Suppressor macrophage (primary cell): ENCODE results near the gene ZCCHC7.

Source experiments
- DNase-seq, 4 experiments: peaks; one replicate each; pipeline ENCODE4 v3.0.0-alpha.2; 2020 to 2022

The ZCCHC7 gene

DNA sequence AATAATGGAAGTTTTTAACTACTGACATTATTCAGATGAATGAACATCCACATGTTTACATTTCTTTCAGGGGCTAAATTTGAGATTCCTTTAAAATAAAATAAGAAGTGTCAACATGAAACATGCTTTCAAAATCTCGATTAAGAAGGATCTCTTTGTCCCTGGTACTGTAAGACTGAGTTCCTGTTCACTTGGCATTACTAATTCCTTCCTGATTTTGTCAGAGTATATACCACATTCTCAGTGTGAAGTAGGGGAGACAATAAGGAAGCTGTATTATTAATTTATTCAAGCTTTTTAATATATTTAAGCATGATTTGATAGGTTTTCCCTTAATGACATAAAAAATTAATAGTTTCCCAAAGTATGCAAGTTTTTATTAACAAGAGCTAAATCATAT is 220.6 kb downstream of the ZCCHC7 start:
- peak; percentile 6 to 61 (median 30) for DNase-seq

DNA sequence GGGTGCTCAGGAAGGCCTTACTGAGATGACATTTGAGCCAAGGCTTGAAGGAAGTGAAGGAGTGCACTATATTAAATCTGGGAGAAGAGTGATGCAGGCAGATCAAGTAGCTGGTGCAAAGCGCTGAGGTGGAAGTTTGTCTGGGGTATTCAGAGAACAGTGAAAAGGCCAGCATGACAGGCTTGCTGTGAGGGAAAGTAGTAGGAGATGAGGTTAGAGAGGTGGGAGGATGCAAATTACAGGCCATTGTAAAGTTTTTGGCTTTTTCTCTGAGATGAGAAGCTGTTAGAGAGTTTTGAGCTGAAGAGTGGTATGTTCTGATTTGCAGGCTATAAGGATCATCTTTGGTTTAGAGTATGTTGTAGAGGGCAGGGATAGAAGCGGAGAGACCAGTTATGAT is 221.3 kb downstream of the ZCCHC7 start:
- no peak for DNase-seq

GRCh38 chr9:37342493-37342892 is 222.1 kb downstream of the ZCCHC7 start:
- no peak for DNase-seq

DNA sequence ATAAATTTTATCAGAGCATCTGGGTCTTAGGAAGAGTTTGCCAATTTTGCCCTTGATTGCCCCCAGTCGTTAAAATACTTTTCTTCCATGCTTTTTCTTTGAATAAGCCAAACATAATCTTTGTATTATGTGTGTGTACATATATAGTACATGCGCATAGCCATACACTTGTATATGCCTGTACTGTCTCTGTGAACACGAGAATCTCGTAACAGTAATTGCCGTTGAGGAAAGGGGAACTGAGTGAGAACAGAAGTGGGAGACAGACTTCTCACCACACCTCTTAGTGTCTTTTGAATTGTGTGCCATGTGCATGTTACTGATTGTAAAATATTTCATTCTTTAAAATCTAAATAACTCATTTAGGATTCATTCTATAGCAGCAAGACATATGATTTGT is 222.5 kb downstream of the ZCCHC7 start:
- peak in 1 of 4 experiments; percentile 7 for DNase-seq

GRCh38 chr9:37343724-37344123 is 223.3 kb downstream of the ZCCHC7 start:
- DNase-seq, result no peak

DNA sequence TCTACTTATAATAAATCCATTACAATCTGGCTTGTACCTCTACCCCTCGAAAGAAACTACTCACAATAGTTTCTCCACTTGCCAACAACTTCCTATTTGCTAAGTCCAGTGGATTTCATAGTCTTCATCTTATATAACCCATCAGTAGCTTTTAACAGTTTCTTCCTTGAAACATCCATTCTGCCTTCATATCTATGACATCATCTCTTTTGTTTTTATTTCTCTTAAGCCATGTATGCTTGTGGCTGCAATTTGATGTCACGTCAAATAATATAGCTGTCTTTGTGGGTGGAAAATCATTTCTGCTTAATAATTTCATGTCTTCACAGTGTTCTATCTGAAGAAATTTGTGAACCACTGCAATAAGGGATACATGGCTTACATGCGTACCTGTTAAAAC is 224.7 kb downstream of the ZCCHC7 start:
- DNase-seq, result no peak

DNA sequence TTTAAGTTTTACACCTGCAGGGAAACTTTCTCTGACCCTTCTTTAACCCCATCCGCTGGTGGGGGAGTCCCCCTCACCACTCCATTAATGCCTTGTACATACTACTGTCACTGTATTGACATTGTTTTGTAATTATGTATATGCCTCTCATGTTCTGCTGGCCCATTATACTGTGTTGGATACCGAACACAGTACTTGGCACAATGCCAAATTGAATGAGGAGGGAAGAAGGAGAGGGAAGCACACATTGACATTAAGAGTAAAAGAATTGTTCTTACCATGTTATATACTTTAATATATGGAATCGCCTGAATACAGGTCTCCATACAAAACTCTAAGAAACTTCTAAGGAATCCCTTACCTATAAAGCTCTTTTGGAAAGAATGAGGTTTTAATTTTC is 228.5 kb downstream of the ZCCHC7 start:
- no peak for DNase-seq

DNA sequence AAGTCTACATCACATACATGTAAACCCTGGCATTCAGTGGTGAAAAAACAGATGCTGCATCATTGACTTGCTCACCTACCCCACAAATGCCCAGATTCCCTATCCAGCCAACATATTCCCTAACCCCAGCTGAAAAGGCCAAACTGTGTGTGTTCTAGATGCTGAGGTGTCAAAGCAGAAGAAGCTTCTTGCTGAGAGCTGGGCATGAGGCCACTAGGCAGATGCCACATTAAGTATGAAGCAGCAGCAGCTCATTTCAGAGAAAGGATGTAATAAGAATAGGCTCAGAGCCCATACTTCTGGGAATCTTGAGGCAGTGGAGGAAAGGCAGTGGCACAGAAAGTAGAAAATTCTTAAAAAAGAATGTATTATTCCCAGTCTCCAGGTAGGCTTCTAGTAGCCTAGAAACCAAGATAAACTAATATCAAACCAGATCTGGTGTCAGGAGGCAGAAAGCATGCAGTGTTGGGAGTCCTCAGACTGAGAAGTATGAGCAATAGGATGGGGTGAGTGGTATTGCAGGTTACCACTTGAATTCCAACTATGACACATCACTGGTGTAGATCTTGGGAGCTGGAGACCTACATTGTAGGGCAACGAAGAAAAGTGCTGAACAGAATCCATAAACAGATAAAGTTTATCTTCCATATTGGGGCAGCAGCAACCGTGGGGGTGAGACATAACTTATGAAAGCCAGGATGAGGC is 230.3 kb downstream of the ZCCHC7 start:
- no peak for DNase-seq

GRCh38 chr9:37353791-37354190 is 233.4 kb downstream of the ZCCHC7 start:
- DNase-seq, result no peak

DNA sequence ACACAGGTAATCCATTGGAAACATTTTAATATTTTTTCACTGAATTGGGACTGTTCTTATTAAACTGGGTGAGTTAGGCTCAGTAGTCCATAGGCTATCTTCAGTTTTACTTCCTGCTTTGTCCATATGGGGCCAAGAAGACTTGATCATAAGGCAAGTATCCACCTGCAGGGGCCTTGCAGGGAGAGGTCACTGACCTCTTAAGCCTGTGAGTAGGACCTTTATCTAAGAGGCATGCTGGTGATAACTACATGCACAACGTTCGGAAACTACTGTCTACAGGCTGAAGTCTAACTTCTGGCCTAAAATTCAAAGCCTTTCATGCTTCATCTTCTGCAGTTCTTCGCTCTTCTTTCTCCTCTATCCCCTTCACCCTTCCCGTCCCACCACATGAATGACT is 242.1 kb downstream of the ZCCHC7 start:
- no peak for DNase-seq

- DNase-seq, result no peak
Observed at GRCh38 chr9:37363124-37363523, 242.8 kb downstream of the ZCCHC7 start.

DNA sequence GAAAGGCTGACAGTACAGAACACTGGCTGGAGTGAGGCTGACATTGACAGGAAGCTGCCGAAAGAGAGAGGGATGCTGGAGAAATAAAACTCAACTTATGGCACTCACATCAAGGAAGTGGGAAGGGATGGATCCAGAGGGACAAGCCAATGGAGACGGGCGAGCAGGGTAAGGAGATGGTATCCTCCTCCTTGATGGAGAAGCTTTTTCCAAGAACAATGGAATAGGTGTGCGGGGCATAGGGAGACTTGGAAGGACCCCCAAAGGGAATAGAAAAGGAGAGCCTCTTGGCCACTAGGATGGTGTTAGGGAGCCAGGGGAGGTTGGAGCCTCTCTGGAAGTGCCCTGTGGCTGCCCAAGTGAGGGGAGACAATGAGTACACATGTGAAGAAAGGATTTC is 243.8 kb downstream of the ZCCHC7 start:
- no peak for DNase-seq

DNA sequence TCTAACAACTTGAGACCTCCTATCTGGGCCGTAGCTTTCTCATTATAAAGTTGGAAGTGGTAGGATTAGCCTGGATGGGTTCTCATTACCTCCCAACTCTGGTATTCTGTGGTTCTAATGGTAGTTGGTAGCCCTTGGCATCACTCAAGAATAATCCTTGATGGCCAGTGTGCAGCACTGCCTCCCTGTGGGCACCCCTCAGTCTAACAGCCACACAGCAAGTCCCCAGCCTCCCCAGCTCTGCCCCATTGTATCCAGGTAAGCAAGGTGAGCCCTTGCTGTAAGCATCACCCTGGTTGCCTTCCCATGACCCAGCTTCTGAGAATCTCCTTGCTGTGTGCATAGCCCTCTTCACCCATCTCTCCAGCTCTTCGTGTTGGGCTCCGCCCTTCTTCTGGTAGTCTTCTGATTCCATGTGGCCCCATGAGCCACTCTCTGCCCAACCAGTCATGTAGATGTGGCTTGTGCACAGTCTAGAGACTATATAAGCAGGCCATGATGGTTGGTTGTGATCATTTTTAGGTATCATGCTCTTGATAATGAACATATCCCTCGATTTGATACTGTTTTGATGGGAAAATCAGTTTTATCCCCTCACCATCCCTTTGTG is 244.5 kb downstream of the ZCCHC7 start:
- peak in 1 of 4 experiments; percentile 10 for DNase-seq

DNA sequence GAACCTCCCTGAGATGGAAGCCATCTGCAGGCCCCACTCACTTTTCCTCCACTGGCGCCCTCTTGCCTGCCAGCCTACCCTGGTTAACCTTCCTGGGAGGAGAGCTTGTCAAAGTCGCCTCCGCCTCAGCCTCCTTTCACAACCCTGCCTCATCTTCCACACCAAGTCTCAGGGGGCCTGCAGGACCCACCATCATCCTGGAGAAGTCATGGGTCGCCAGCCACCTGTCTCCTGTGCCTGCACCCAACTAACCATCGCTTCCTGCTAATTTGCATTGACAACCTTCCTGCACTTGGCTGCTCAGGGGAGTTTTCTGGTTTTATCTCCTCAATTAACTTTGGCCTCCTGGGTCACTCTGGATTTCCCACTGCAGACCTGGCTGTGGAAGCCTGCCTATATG is 249.3 kb downstream of the ZCCHC7 start:
- no peak for DNase-seq

DNA sequence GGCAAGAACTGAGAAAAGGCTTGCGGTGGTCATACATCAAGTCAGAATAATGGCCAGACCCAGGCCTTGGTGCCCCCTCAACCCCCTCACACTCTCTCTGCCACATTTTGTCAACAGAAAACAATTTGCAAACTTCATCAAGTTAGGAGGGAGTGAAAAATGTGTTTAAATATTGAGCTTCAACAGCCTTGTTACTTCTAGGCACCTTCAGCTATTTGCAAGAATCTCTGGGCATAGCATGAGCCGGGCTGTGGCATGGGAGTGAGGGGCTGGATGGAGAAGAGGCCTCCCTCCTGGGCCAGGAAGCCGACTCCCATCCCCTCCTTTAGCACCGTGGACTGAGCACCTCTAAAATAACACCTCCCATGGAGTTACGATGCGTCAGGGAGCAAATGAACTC is 249.9 kb downstream of the ZCCHC7 start:
- DNase-seq, result no peak

- DNase-seq, result no peak
Observed at GRCh38 chr9:37370968-37371563, 250.7 kb downstream of the ZCCHC7 start.

GRCh38 chr9:37371565-37372464 is 251.4 kb downstream of the ZCCHC7 start:
- peak in 2 of 4 experiments; percentile 11 to 14 for DNase-seq

DNA sequence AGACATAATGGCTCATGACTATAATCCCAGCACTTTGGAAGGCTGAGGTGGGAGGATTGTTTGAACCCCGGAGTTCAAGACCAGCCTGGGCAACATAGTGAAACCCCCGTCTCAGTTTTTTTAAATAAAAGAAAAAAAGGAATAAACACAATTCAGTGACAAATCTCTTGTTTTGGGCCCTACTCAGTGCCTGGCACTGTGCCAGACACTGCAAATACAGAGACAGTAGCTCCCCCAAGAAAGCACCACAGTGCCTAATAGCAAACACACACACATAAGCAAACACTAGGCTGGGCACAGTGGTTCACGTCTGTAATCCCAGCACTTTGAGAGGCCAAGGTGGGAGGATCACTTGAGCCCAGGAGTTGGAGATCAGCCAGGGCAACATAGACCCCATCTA is 252.5 kb downstream of the ZCCHC7 start:
- no peak for DNase-seq

DNA sequence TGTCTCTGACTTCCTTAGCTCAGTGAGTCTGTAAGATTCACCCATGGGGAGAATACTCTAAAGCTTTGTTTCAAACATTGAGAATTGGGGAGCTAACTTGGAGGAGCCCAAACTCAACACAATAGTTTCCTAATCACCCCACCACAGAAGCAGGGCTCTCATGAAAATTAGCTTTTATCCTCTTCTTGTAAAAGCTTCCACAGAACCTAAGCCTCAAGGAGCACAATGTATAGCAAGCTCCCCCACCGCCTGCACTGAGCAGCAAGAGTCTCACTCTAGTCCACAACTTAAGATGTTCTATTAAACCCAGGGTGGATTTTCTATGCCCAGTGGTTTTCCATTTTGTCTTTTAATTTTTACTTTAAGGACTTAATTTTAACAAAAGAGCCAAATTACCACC is 253.2 kb downstream of the ZCCHC7 start:
- no peak for DNase-seq

GRCh38 chr9:37374892-37375291 is 254.5 kb downstream of the ZCCHC7 start:
- no peak for DNase-seq

DNA sequence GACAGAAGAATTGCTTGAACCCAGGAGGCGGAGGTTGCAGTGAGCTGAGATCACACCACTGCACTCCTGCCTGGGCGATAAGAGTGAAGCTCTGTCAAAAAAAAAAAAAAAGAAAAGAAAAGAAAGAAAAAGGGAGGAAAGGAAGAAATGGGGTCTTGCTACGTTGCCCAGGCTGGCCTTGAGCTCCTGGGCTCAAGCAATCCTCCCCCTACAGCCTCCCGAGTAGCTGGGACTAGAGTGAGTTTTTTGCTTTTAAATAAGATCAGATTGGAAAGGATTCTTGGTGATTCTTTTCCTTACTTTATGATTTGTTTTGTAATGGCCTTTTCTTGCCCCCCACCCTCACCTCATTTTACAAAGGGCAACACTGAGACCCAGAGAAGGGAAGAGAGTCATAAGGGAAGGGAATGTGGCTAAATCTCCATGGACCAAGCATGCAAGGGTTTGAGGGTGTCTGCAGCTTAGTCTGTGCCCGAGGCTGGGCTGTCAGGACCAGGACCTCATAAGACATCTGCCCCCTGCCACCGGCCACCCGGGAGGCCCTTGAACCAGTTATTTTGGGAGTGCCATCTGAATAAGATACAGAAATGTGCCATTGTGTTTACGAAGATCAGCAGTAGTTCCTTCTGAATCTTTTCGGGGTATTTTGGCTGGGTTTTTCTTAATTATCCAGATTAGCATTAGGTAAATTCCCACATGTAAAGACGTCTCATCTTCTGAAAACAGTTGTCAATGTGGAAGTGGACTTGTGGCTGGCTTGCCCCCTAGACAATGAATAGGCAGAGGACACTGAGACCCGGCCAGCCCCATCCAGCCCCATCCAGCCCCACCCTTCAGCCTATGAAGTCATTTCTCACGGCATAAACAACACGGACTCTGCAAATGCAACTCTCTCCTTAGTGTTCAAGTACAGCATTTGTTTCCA is 257.6 kb downstream of the ZCCHC7 start:
- no peak for DNase-seq

- DNase-seq, result no peak
Observed at GRCh38 chr9:37378613-37379004, 258.2 kb downstream of the ZCCHC7 start.
